Midbrain (tissue), 1 donor: Measurements from ENCODE around the gene TSPAN10.
"Not testable (repeated sequence)": the region's sequence is repeated elsewhere in the genome, so short reads cannot be mapped to it uniquely, and the experiment has no call there.

Source experiments
- DNase-seq: peaks from one replicate; lab custom pipeline; 2025; lab: John Stamatoyannopoulos, UW

TSPAN10 gene

DNA sequence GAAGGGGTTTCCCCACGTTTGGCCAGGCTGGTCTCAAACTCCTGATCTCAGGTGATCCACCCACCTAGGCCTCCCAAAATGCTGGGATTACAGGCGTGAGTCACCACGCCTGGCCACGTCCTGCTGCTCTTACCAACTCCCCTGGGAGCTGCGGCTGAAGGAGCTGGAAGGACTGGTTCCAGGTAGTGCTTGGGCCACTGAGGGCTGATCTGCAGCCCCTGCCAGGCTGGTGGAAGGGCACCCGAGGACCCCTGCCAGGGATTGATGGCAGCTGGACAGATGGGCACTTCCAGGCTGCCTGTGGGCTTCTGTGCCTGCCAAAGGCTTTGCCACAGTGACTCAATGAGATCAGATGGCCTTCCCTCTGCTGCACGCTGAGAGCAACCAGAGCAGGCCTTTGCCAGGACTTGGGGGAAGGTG, 27.1 kb downstream of the TSPAN10 start:
- DNase-seq, result no peak

GRCh38 chr17:81665205-81666091, 28.5 kb downstream of the TSPAN10 start:
- no peak for DNase-seq

GRCh38 chr17:81666092-81666341, 29.0 kb downstream of the TSPAN10 start:
- DNase-seq, result no peak

GRCh38 chr17:81666342-81667191, 29.6 kb downstream of the TSPAN10 start, which contains the start of the genes CCDC137 and OXLD1:
TSS of gene CCDC137 (plus strand) at chr17:81666737. CDS start at chr17:81666767, 30 bp downstream.
TSS of gene OXLD1 (minus strand) at chr17:81666605. CDS start at chr17:81666577, 28 bp downstream.
- peak; percentile 97 for DNase-seq

- DNase-seq, result no peak
Measured at GRCh38 chr17:81667754-81668153, 30.8 kb downstream of the TSPAN10 start.

- DNase-seq, result no peak
Measured at GRCh38 chr17:81672504-81672903, 35.5 kb downstream of the TSPAN10 start.

- DNase-seq, result no peak
Measured at GRCh38 chr17:81672954-81673353, 36.0 kb downstream of the TSPAN10 start.

DNA sequence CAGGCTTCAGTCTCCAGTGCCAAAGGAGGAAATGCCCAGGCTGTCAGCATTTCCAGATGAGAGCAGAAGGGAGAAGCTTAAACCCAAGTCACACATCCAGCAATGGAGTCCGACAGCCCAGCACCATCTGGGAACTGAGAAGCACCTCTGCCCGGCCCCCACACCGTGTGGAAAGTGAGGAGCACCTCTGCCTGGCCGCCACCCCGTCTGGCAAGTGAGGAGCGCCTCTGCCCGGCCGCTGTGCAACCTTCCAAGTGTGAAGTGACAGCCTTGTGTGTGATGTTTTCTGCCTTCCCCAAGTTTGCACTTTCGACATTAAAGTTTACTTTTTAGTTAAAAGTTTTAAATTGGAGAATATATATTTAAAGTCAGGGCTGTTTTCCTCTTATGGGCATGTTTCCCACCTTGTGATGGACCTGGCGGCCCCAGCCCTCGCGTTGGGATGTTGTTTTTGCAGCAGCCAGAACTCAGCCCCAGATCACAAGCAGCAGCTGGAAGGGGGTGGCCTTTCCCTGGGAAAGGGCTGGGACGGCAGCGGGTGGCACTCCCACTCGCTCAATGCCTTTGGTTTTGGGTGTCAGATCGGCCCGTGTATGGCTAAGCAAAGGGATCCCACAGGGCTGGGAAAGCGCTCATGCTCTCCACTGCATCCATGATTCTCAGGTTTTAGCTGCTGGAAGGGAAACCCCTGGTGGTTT, 36.7 kb downstream of the TSPAN10 start:
- no peak for DNase-seq

- DNase-seq, result not testable (repeated sequence)
Measured at GRCh38 chr17:81675515-81676221, 38.7 kb downstream of the TSPAN10 start.

DNA sequence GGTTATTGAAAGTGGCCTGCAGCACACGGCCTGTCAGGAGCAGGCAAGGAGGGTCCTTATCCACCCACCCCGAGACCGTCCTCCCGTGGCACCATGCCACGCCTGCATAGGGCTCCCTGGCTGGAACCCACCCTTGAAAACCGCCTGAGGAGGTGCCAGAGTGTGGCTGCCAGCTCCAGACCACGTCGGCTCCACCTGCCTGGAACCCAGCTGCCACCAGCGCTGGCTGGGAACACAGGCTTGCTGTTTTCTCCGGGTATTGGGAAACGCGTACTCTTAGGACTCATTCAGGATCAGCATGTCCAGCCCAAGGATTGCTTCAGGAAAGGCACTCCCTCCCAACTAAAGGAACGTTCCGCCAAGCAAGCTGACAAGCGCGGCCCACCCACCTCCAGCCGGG, 39.9 kb downstream of the TSPAN10 start:
- no peak for DNase-seq

DNA sequence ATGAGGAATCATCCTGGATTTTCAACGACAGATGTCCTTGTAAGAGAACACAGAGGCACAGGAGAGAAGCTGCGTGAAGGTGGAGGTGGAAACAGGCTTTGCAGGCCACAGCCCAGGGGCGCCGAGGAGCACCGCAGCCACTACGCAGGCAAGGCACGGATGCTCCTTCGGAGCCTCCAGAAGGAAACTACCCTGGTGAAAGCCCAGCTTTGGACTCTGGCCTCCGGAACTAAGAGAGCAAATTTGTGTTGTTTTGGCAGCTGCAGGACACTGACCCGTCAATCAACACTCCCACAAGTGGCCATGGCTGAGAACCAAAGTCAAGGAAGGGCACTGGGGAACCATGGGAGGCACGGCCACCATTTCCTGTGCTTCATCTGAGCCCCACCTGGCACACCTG, 43.2 kb downstream of the TSPAN10 start:
- DNase-seq, result no peak

DNA sequence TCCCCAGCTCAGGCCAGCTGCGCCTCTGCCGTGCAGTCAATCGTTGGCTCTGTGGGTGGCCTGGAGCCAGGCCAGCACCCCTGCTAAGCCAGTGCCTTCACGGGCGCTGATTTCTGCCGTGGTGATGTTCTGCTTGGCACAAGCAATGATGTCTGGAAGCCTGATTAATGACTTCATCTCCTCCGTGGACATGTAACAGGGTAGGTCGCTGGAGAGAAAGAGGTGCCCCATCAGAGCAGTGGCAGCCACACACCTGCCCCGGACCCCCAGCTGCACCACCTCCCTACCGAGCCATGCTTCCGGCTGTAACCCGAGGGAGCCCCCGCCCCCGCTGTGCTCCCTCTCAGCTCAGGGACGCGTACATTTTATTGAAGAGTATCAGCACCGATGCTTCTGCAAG, 44.7 kb downstream of the TSPAN10 start:
- DNase-seq, result no peak

DNA sequence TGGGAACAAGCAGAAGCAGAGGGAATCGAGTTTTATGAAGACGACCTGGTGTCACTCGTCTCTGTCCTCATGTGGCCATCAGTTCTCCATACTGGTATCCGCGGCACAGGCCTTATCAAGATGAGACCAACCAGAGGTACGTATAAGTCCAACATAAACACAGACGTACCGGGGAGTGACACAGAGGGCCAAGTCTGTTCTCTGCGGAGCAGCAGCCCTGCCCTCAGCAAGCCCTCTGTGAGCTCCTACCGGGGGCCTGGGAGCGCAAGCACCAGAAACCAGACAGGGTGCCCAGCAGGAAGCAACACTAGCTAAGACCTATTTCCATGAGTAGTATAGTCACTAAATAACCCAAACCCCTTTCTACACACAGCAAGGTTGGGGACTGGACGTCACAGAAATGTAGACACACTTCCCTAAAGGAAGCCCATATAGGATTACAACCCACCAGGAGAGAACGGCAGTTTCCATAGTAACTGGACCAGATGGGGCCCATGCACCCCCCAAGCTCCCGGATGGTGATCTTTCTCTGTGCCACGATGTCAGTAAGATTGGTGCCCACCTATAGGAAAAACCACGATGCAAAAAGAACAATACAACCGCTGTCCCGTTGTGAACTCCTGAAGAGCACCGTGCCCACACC, 45.7 kb downstream of the TSPAN10 start:
- no peak for DNase-seq

DNA sequence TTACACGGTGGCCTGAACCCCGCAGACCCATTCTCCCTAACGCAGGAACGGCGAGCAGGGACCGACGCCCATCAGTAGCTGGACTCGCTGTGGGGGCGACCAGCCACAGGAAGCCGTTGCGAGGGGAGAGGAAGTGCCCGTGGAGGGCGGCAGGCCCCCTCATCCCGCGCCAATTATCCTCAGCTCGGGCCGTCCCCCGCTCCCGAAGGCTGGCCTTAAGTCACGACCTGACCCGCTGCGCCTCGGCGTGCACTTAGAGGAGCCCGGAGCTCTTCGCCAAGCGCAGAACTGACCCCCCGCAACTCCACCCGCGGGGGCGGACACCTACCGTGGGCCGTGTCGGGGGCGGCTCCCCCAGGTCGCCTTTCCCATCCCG, 46.2 kb downstream of the TSPAN10 start:
- DNase-seq, result no peak

- peak; percentile 98 for DNase-seq
Measured at GRCh38 chr17:81683584-81684441, 46.8 kb downstream of the TSPAN10 start, which contains the start of the genes ARL16 and HGS. TSS of gene ARL16 (minus strand) at chr17:81683797. CDS start at chr17:81683753, 44 bp downstream. TSS of gene HGS (plus strand) at chr17:81684011. CDS start at chr17:81684067, 56 bp downstream.

DNA sequence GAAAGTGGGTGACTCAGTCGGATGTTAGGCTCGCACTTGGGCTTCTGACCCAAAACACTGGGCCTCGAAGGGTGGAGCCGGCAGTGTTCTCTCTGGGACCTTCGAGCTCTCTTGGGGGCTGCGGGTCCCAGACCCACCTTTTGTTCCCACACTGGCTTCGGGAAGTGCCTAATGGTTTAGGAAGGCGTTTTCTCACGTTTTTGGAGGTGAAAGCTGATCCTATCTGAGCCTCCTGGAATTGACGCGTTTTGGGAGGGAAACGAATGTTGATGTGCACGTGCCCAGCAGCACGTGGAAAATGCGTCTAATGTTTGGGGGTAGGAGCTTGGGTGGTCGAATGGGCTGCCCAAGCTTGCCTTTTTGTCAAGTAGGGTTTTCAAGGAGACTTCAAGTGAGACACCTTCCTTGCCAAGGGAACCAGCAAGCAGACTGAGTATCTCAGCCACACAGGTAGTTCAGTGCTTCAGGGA, 47.5 kb downstream of the TSPAN10 start:
- no peak for DNase-seq

GRCh38 chr17:81685108-81685507, 48.1 kb downstream of the TSPAN10 start:
- DNase-seq, result no peak

- no peak for DNase-seq
Measured at GRCh38 chr17:81686614-81687013, 49.6 kb downstream of the TSPAN10 start.

GRCh38 chr17:81687770-81688541, 51.0 kb downstream of the TSPAN10 start:
- no peak for DNase-seq
